Stimulated activated memory B cell treated with anti-CD40 and anti-IgM and Interleukin-4, amounts not matched to agents 10 μg/mL and 1 μg/mL and 100 μg/mL, for 72 hours (primary cell): ENCODE results near the gene SLC24A3.
A peak's percentile ranks its signal among the peaks of the same experiment; 100 is the strongest.
"Not testable (repeated sequence)": the region's sequence is repeated elsewhere in the genome, so short reads cannot be mapped to it uniquely, and the experiment has no call there.

Experiments
- ATAC-seq: fragments of 150-1000 bp; cut with Tn5 transposase; 2 replicates; pipeline ENCODE4 v1.10.0; 2021
- H3K27ac Mint-ChIP-seq: one replicate; pipeline ENCODE4 v1.8.0; 2022; ENCODE audit warnings: mild to moderate bottlenecking, mixed read lengths
- H3K27me3 Mint-ChIP-seq: one replicate; pipeline ENCODE4 v1.8.0; 2022; ENCODE audit warnings: mixed read lengths
- H3K36me3 Mint-ChIP-seq: one replicate; pipeline ENCODE4 v1.8.0; 2022; ENCODE audit warnings: mixed read lengths
- H3K4me1 Mint-ChIP-seq: one replicate; pipeline ENCODE4 v1.8.0; 2022; ENCODE audit warnings: mixed read lengths
- H3K4me3 Mint-ChIP-seq: one replicate; pipeline ENCODE4 v1.8.0; 2022; ENCODE audit warnings: mild to moderate bottlenecking, moderate library complexity, mixed read lengths
- H3K9me3 Mint-ChIP-seq: one replicate; pipeline ENCODE4 v1.8.0; 2022; ENCODE audit warnings: mixed read lengths

SLC24A3 gene

GRCh38 chr20:19748681-19749080 is 536.2 kb downstream of the SLC24A3 start:
- no peak overlapping the region for H3K4me3 Mint-ChIP-seq
- ATAC-seq: no peak

GRCh38 chr20:19749618-19750071 is 537.2 kb downstream of the SLC24A3 start:
- ATAC-seq: no peak
- Mint-ChIP-seq H3K36me3 (no peaks in the 10 kb centered on the region), H3K9me3 (no peaks in the 10 kb centered on the region), H3K4me1 (peaks cover 15% of the 10 kb centered on the region), H3K4me3 (no peak overlapping the region), H3K27me3 (peaks cover 31% of the 10 kb centered on the region), H3K27ac (no peak overlapping the region)

More at GRCh38 chr20:19748681-19749080, 536.2 kb downstream of the SLC24A3 start:
- Mint-ChIP-seq H3K4me1 (peaks cover 15% of the 10 kb centered on the region), H3K27ac (no peak overlapping the region), H3K36me3 (no peaks in the 10 kb centered on the region), H3K27me3 (peaks cover 21% of the 10 kb centered on the region), H3K9me3 (no peaks in the 10 kb centered on the region)

DNA sequence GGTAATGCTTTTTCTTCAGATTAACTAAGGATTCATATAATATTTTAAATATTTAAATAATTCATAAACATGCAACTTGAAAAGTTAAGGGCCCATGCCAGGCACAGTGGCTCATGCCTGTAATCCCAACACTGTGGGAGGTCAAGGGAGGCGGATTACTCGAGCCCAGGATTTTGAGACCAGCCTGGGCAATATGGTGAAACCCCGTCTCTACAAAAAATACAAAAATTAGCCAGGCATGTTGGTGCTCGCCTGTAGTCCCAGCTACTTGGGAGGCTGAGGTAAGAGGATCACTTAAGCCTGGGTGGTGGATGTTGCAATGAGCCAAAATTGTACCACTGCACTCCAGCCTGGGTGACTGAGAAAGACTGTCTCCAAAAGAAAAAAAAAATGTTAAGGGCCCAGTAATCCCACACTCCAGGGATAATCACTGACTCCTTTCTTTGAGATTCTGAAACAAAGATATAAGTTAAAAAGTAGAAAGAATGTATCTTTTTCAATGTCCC is 537.7 kb downstream of the SLC24A3 start:
- no peaks in the 10 kb centered on the region for H3K36me3 Mint-ChIP-seq
- no peaks in the 10 kb centered on the region for H3K9me3 Mint-ChIP-seq
- peaks cover 15% of the 10 kb centered on the region for H3K4me1 Mint-ChIP-seq
- peak overlapping the region; percentile 80 for H3K27ac Mint-ChIP-seq
- no peak for ATAC-seq
- H3K27me3 Mint-ChIP-seq: peaks cover 34% of the 10 kb centered on the region
- no peak overlapping the region for H3K4me3 Mint-ChIP-seq

GRCh38 chr20:19750907-19751636 is 538.6 kb downstream of the SLC24A3 start:
- Mint-ChIP-seq H3K27me3 (peaks cover 32% of the 10 kb centered on the region), H3K9me3 (no peaks in the 10 kb centered on the region), H3K36me3 (no peaks in the 10 kb centered on the region), H3K4me1 (peaks cover 15% of the 10 kb centered on the region), H3K4me3 (no peak overlapping the region), H3K27ac (peak overlapping the region; percentile 80)
- ATAC-seq: peak; percentile 97

- H3K27ac Mint-ChIP-seq, H3K4me3 Mint-ChIP-seq, ATAC-seq, H3K9me3 Mint-ChIP-seq, H3K36me3 Mint-ChIP-seq: not testable (repeated sequence)
- Mint-ChIP-seq H3K4me1 (peaks cover 32% of the 10 kb centered on the region), H3K27me3 (peaks cover 58% of the 10 kb centered on the region)
These were observed 541.8 kb downstream of the SLC24A3 start for GRCh38 chr20:19754201-19754600.

DNA sequence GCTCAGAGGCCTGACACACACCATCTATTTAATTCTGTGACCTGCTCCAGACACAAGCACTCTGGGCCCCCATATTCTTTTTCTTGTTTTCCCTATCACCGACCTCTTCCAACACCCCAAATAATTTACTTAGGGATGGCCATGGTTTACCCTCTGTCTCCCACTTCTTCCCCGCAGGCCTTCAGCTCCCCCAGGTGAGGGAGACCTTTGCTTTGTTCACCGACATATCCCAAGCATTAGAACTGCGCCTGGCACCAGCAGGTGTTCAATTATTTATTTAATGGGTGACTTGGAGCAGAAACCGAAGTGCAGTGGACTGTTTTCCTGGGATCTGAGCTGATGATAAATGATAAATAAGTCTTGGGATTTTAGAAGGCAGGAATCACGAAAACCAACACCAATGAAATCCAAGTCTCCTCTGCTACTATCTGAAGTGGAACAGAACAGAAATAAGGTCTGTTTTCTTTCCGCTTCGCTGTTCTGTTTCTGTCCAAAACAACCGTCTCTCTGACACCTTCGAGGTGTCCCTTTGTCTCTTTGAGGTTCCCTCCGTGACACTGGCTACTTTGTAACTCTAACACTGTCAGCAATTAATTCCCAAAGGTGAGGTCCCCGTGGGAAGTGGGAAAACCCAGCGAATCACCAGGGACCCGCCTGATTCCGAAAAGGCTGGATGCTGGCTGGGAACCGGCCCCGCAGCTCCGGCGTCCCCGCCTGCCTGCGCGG is 544.5 kb downstream of the SLC24A3 start:
- H3K27me3 Mint-ChIP-seq: peaks cover 61% of the 10 kb centered on the region
- H3K9me3 Mint-ChIP-seq: no peaks in the 10 kb centered on the region
- H3K36me3 Mint-ChIP-seq: no peaks in the 10 kb centered on the region
- peak overlapping the region; percentile 81 for H3K4me3 Mint-ChIP-seq
- H3K4me1 Mint-ChIP-seq: peaks cover 32% of the 10 kb centered on the region
- ATAC-seq: no peak
- peak overlapping the region; percentile 81 for H3K27ac Mint-ChIP-seq

DNA sequence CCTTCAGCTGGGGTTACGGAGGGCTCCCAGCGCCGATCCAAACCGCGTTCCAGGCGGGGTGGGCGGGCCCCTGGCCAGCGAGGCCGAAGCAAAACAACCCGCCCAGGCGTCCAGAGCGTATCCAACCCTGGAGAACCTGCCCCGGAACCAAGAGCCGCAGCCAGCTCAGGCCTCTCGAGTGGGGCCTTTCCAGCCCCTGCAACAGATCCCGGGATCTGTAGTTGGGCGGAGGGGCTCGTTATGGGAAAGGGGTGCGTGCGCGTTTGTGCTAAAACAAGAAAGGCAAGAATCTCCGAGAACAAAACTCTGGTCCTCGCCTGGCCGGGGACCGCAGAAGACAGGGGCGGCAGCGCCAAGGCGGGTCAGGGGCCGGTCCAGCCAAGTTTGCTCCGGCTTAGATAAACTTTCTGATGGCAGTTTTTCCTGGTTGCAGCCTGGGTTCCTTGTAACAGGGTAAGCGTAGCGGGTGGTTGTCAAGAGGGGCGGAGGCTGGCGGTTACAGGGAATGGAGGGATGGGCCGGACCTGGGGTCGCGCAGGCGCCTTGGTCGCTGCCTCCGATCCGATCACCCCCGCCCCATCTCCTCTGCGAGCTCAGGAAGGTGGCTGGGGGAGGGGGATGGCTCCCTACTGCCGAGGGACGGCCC is 545.2 kb downstream of the SLC24A3 start:
- ATAC-seq: peak; percentile 71
- Mint-ChIP-seq H3K27ac (peak overlapping the region; percentile 81), H3K4me1 (peaks cover 34% of the 10 kb centered on the region), H3K4me3 (peak overlapping the region; percentile 81), H3K36me3 (no peaks in the 10 kb centered on the region), H3K9me3 (no peaks in the 10 kb centered on the region), H3K27me3 (peaks cover 63% of the 10 kb centered on the region)

- Mint-ChIP-seq H3K9me3 (no peaks in the 10 kb centered on the region), H3K27me3 (peaks cover 61% of the 10 kb centered on the region), H3K36me3 (no peaks in the 10 kb centered on the region), H3K4me3 (peak within 1 kb of the TSS; percentile 81), H3K4me1 (peaks cover 34% of the 10 kb centered on the region), H3K27ac (peak within 1 kb of the TSS; percentile 81)
- ATAC-seq: peak; percentile 75
These were observed 545.7 kb downstream of the SLC24A3 start, which contains the start of gene RIN2 for GRCh38 chr20:19758133-19758500. TSS of gene RIN2 (plus strand) at chr20:19758258. CDS start at chr20:19889602, 131,344 bp downstream.

DNA sequence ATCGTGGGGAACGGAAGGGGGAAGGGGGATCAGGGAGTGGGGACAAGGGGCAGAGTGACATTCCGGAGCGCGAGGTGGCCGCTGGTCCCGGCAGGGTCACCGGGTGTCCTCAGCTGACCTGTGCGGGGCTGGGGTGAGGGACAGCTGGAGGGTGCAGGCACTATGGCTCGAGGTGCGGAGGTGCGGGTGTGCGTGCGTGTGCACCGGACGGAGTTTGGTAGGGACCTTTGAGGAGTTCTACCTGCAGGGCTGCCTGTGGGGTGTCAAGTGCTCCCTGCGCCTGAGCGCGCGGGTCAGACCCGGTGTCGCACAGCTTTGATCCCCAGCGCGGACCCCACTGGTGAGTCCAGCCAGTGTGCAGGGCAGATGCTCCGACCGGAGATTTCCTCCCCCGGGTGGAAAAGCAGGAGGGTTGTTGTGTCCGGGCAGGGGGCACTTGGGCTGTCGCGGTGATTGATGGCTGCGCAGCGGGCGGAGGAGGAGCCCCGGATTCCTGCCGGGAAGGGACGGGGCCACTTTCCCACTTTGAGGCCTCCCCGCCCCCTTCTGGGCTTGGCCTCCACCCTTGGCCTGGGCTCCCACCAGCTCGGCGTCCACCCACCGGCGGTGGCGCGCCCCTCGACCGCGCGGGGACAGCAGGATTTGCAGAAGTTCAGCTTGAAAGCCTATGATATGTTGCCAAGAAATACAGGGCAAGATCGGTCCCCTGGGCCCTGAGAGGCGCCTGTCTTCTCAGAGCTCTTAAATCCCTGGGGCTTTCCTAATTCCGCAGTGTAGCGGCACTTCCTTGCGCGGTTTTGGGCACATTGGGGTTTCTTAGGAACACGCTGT is 546.3 kb downstream of the SLC24A3 start:
- H3K9me3 Mint-ChIP-seq: no peaks in the 10 kb centered on the region

GRCh38 chr20:19760371-19760721 is 547.9 kb downstream of the SLC24A3 start:
- Mint-ChIP-seq H3K36me3 (no peaks in the 10 kb centered on the region), H3K4me1 (peaks cover 34% of the 10 kb centered on the region), H3K27me3 (peaks cover 42% of the 10 kb centered on the region), H3K27ac (no peak overlapping the region), H3K4me3 (no peak overlapping the region), H3K9me3 (no peaks in the 10 kb centered on the region)
- no peak for ATAC-seq

More for the DNA sequence above, 546.3 kb downstream of the SLC24A3 start:
- ATAC-seq: peak; percentile 64
- Mint-ChIP-seq H3K4me1 (peaks cover 34% of the 10 kb centered on the region), H3K4me3 (peak overlapping the region; percentile 81), H3K27me3 (peaks cover 55% of the 10 kb centered on the region), H3K36me3 (no peaks in the 10 kb centered on the region), H3K27ac (peak overlapping the region; percentile 81)

GRCh38 chr20:19761326-19761725 is 548.9 kb downstream of the SLC24A3 start:
- H3K4me1 Mint-ChIP-seq: peaks cover 34% of the 10 kb centered on the region
- no peak for ATAC-seq
- no peak overlapping the region for H3K4me3 Mint-ChIP-seq
- H3K9me3 Mint-ChIP-seq: no peaks in the 10 kb centered on the region
- H3K27me3 Mint-ChIP-seq: peaks cover 40% of the 10 kb centered on the region
- no peaks in the 10 kb centered on the region for H3K36me3 Mint-ChIP-seq
- no peak overlapping the region for H3K27ac Mint-ChIP-seq

- no peak for ATAC-seq
- Mint-ChIP-seq H3K36me3 (no peaks in the 10 kb centered on the region), H3K9me3 (no peaks in the 10 kb centered on the region), H3K27ac (no peak overlapping the region), H3K27me3 (peaks cover 40% of the 10 kb centered on the region), H3K4me3 (no peak overlapping the region), H3K4me1 (peaks cover 32% of the 10 kb centered on the region)
These were observed 549.4 kb downstream of the SLC24A3 start for GRCh38 chr20:19761841-19762240.

GRCh38 chr20:19764207-19764606 is 551.8 kb downstream of the SLC24A3 start:
- Mint-ChIP-seq H3K4me1 (peaks cover 19% of the 10 kb centered on the region), H3K9me3 (no peaks in the 10 kb centered on the region), H3K36me3 (no peaks in the 10 kb centered on the region), H3K27ac (no peak overlapping the region), H3K4me3 (no peak overlapping the region), H3K27me3 (peaks cover 36% of the 10 kb centered on the region)
- no peak for ATAC-seq

- no peak for ATAC-seq
- no peaks in the 10 kb centered on the region for H3K36me3 Mint-ChIP-seq
- H3K4me3 Mint-ChIP-seq: no peak overlapping the region
- H3K4me1 Mint-ChIP-seq: peaks cover 18% of the 10 kb centered on the region
- H3K27me3 Mint-ChIP-seq: peaks cover 36% of the 10 kb centered on the region
- no peak overlapping the region for H3K27ac Mint-ChIP-seq
- no peaks in the 10 kb centered on the region for H3K9me3 Mint-ChIP-seq
These were observed 552.8 kb downstream of the SLC24A3 start for GRCh38 chr20:19765266-19765665.
